GM11168 (cell line): ENCODE data around the gene TRAPPC2.
"Not testable (repeated sequence)": the region's sequence is repeated elsewhere in the genome, so short reads cannot be mapped to it uniquely, and the experiment has no call there.

Experiments used
- in situ Hi-C: fragments of 300-500 bp; cut with MboI; formaldehyde crosslinking; loops from one replicate; pipeline ENCODE4 v1.12.0; 2022; ENCODE audit warnings: low sequenced_read_pairs; ENCODE audit not compliant: unreplicated experiment

The TRAPPC2 gene

DNA sequence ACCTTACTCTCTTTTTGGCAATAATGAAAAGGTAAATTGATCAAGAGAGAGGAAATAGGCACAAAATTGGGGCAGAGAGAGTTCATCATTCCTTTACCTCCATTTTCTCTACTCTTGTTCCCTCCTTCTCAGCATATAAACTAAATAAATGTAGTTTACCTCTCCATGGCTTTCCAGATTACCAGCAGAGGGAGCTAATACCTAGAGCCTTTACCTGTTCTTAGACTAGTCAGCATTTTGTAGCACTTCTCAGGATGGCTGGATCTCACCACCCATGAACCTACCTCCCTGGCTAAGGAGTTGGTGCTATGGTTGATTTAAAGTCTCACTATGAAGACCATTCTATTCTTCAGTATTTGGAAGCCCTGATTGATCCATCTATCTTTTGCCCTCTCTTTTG is 15.8 kb upstream of the TRAPPC2 start:
- in situ Hi-C loops = no loop called here

DNA sequence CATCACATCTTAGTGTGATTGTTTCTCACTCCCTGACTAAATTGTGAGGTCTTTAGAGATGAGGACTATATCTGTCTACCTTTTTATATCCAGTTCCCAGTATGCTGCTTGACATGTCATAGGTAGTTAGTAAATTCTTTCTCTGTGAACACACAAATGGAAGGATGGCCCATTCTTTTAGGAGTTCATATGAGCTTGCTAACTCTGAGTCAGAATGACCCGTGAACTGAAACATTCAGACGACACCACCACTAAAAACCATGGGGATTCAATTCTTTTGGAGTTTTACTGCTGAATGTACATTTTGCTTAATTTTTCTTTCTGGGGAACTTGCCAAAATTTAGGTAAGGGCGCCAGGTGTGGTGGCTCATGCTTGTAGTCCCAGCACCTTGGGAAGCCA is 14.1 kb upstream of the TRAPPC2 start:
- in situ Hi-C loops = loop anchor here (5.0 kb wide), 1 partner anchor 91 kb away; no protein-coding TSS in a partner anchor

DNA sequence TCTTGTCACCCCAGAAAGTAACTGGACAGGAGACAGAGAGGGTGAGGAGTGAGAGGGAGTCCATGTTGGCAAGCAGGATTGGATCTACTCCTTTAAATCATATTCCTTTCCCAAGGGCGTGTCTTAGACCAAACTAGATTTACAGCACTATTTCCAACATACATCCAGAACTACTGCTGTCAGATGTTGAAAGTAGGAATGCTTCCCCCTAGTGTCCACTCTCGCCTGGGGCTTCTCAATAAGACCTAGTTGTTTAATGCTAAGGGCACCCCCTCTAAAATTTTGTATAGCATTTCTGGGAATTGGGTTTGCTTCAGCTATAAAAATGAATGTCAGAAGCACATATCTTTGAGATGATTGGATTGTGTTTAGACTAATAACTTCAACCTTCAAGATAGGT is 13.4 kb upstream of the TRAPPC2 start:
- in situ Hi-C loops = loop anchor here (5.0 kb wide), 1 partner anchor 91 kb away; no protein-coding TSS in a partner anchor

DNA sequence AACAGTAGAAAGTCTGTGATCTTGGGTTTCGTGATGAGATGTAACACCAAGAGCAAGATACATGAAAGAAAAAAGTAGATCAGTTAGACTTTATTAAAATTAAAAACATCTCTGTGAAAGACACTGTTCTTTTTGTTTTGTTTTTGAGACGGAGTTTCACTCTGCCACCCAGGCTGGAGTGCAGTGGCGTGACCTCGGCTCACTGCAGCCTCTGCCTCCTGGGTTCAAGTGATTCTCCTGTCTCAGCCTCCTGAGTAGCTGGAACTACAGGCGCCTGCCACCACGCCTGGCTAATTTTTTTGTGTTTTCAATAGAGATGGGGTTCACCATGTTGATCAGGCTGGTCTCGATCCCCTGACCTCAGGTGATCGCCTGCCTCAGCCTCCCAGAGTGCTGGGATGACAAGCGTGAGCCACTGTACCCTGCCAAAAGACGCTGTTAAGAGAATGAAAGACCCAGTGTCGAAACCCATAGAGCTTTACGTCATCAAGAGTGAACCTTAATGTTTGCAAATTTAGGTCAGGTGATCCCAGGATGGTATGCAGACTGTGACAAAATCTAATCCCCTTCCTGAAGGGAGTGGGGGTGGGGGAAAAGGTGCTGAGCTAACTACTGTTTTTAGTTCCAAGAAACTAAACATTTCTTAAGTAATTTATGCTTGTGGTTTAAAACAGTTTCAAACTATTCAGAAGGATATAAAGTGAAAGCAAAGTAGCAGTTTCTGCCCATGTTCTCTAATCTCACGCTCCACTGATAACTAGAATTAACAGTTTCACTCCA is 8.2 kb upstream of the TRAPPC2 start:
- in situ Hi-C loops = no loop called here

DNA sequence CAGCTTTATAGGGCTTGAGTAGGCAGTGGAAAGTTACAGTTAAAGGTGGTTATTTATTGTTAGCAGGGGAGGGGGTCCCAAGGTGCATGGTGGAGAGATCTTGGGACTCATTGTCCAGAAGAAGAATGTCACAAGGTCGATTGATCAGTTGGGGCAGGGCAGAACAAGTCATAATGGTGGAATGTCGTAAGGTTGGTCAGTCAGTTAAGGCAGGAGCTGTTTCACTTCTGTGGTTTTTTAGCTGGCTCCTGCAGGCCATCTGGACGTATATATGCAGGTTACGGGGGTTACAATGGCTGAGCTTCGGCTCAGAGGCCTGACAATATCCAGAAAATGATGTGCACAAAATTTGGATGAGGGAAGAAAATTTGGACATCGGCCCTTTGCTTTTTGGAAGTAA is 7.3 kb upstream of the TRAPPC2 start:
- in situ Hi-C loops = no loop called here

DNA sequence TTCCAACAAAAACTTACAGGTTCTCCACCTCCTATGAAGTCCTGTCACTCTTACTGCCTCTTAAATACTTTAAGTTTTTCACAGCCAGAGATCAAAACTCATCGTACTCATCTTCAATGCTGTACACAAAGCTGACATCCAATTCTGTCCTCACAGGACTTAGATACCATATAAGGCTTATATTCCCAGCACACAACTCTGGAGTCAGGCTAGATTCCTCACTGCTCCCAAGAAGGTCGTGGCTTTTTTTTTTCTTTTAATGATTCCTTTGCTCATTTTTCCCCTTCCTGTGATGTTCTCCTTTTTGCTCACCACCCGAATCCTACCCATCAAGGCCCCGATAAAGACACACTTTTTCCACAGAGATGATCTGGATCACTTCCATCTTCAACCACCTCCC is 914 bp downstream of the TRAPPC2 start:
- in situ Hi-C loops = no loop called here

DNA sequence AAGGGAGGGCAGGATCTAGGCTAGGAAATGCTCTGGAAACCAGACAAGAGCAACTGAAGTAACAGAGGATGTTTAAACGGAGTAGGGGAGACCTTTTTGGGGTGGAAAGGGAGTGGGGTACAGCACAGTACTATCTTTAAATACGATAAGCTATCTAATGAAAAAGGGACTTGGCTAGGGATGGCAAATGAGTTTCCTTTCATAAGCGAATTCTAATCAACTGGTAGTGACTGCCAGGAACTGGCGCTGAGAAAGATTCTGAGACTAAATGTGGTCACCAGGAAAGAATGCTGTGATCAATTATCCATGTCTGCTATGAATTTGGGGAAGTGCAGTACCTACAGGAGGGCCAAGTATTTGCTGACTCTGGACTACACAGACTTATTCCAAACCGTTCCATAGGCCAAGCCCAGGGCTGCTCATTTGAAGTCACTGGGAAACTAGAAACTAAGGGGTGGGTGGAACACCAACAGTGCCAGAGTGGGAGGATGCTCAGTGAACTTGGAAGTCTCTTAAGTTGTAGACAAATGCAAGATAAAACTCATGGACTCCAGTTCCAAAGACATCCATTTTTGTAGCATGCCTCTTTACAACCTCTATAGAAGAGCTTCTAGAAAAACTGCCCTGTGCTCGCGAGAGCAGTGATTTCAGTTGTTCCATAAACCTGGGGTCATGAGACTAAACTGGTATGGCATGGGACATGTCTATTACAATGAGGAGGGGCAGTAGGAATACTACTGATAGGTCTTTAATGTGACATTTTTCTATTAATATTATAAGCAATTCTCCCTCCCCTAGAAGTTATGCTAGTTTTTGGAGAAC is 2.0 kb downstream of the TRAPPC2 start:
- in situ Hi-C loops = no loop called here

DNA sequence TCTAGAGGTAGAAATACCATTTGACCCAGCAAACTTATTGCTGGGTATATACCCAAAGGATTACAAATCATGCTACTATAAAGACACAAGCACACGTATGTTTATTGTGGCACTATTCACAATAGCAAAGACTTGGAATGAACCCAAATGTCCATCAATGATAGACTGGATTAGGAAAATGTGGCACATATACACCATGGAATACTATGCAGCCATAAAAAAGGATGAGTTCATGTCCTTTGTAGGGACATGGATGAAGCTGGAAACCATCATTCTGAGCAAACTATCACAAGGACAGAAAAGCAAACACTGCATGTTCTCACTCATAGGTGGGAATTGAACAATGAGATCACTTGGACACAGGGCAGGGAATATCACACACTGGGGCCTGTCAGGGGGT is 3.9 kb downstream of the TRAPPC2 start:
- in situ Hi-C loops = not testable (repeated sequence)

DNA sequence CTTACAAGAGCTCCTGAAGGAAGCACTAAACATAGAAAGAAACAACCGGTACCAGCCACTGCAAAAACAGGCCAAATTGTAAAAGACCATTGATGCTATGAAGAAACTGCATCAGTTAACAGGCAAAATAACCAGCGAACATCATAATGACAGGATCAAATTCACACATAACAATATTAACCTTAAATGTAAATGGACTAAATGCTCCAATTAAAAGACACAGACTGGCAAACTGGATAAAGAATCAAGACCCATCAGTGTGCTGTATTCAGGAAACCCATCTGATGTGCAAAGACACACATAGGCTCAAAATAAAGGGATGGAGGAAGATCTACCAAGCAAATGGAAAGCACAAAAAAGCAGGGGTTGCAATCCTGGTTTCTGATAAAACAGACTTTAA is 7.8 kb downstream of the TRAPPC2 start:
- in situ Hi-C loops = not testable (repeated sequence)

DNA sequence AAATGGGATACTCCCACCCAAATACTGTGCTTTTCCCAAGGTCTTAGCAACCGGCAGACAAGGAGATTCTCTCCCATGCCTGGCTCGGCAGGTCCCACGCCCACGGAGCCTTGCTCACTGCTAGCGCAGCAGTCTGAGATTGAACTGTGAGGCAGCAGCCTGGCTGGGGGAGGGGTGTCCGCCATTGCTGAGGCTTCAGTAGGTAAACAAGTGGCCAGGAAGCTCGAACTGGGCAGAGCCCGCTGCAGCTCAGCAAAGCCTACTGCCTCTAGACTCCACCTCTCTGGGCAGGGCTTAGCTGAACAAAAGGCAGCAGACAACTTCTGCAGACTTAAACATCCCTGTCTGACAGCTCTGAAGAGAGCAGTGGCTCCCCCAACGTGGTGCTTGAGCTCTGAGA is 9.5 kb downstream of the TRAPPC2 start:
- in situ Hi-C loops = not testable (repeated sequence)

DNA sequence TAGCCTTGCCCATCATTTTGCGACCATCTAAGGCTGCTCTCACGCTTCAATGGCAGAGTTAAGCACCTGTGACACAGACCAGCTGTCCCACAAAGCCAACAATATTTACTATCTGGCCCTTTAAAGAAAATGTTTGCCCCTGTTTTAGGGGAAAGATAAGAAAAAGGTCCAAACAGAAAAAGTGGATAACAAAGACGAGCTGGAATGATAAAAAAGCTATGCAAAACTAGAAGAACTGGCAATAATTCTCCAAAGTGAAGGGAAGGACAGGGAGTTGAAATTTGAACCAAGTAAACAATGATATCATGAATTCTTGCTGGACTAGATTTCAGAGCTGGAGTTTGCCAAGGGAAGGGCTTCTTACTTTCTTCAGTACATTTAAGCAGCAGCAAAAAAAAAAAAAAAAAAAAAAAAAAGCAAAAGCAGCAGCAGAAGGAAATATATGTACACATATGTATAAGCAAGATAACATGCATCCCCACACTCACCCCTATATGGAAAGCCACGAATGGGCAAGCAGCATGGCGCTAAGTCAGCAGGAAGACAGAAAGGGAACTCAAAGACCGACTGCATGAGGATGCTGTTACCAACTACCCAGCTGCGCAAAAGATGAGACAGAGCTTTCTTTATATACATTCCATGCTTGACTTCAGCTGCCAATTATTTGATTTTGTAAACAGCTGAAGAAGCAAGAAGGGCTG is 12.5 kb downstream of the TRAPPC2 start:
- in situ Hi-C loops = no loop called here

DNA sequence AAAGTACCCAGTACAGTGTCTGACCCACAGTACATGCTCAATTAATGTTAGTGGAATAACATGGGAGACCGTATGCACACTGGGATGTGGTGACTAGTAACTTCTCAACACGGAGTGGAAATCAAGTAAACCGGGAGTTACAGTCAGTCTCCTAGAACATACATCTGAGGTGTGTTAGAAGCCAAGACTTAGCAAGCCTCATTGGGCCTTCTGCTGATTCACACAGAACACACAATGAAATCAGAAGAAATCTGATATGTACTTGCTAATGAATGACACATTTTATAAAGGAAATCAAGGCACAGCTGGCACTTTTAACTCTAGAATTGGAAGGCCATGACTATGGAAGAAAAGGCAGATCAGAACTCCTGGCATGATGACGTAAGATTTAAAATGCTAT is 13.0 kb downstream of the TRAPPC2 start:
- in situ Hi-C loops = no loop called here

DNA sequence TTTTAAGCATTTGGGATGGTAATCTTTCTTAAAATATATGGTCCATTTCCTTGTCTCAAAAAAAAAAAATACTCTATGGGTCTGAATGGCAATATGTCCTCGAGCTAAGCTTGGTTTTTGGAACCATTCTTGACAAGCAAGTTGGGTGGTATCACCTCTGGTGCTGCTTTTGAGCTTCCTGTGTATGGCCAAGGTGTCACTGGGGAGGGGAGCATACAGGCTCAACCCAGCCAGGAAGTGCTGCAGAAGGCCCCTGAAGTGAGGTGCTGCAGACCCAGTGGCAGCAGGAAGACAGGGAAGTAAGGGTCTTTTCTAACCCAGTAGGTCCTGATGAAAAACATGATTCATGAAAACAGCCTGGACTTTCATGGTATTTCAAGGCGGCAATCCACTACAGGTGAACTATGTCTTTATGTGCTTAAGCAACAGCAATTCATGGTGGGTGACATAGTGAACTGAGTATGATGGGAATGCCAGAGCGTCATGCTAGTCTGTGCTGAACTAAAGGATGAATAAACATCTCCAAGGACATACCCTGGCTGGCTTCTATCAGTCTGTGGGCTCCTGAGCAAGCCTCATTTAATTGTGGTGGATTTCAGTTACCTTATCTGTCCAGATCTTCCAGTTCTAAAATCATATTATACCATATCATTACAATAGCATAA is 15.1 kb downstream of the TRAPPC2 start:
- in situ Hi-C loops = no loop called here

DNA sequence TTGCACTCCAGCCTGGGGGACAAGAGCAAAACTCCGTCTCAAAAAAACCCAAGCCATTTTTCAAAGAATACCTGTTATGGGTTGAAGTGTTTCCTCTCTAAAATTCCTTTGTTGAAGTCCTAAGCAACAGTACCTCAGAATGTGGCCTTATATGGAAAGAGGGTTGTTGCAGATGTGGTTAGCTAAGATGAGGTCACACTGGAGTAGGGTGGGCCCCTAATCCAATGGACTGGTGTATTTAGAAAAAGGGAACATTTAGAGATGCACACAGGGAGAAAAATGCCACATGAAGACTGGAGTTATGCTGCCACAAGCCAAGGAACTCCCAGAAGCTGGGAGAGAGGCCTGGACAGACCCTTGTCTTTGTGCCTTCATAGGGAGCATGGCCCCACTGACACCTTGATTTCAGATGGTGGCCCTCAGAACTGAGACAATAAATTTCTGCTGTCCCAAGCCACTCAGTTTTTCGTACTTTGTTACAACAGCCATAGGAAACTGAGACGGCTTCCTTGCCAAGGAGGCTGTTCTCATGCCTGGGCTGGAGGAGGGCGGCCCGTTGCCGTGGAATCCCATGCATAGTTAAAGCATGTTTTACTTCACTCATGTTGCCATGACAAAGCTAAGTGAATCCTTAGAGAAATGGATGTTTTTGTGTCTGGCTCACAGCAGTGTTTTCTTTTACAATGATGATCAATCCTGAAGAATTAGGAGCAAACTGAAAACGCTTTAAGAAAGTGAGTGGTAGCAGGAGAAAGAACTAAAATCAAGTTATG is 16.5 kb downstream of the TRAPPC2 start:
- in situ Hi-C loops = no loop called here

DNA sequence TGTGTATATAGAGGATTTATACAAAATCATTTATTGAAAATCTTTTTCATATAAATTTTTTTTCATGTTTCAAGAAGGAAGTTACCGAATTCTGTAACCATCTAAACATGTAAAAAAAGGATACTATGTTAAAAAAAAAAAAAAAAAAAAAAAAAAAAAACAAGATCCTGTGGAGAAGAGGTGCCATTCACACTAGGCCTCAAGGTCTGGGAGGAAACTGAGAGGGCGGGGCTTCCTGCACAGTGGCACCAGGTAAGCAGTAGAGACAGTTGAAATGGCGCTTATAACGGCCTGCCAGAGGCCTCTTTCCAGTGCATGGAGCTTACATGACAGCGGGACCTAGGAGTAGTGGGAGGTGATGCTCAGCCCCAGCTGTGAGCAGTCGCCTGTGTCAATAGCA is 17.5 kb downstream of the TRAPPC2 start:
- in situ Hi-C loops = no loop called here

DNA sequence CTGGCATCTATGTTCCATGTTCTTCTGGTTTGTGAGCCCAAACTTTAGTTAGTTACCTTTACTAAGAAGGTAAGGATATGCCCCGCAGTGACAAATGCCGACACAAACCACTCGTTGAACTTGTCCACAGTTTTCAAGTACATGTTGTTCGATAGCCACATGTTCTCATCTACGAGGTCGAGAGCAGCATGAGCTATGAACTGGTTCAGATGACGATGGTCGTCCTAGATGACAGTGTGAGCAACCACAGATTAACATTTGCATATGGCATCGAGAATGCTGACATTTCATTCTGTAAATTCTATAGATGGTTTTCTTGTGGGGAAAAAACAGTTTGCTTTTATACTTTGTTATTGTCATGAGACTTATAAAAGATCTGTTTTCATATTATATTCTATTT is 18.0 kb downstream of the TRAPPC2 start:
- in situ Hi-C loops = no loop called here

DNA sequence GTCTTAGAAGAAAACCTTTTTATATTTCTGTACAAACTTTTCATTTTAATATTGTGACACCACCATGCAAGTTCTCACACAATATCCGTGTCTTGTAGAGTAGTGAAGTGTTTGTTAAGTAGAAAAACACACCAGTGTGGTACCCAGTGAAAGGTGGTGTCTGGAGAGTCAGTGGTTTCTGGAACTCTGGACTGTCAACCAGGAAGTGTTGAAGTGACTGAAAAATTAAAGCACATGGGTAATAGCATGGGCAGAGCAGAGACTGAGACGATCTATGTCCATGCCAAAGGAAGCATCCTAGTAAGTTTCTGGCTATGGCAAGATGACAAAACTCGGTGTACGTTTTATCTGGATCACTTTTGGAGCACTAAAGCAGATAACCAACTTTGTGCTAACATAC is 23.3 kb downstream of the TRAPPC2 start:
- in situ Hi-C loops = no loop called here

DNA sequence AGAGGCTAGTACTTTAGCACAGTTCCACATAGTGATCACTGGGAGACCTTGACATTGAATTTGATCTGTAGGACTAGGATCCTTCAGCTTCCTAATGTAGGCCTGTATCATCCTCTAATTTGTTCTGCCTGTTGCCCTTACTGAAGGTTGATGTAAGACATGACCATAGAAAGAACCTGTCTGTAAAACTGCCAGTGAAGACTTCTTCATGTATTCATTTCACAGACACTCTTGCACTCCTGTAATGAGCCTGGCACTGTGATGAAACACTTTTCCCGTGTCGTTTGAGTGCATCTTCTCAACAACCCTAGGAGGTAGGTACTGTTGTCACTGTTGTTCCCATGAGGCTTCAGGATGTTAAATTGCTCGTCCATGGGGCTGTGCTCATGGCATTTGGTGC is 30.8 kb downstream of the TRAPPC2 start:
- in situ Hi-C loops = no loop called here

DNA sequence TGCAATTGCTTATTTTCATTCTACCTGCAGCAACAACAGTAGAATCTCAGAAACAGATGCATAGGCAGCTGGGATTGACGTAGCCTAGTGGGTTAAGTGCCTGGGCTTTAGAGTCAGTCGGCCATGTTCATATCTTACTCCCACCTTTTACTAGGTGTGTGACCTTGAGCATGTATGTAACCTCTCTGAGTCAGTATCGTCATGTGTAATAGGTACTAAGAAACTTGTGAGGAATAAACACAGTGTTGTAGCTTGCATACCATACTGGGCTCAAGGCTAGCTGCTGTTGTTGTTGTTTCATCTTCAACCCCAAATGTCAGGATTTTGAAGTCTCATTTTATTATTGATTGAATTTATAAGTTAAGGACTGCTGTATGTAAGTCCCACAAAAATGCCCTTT is 31.3 kb downstream of the TRAPPC2 start:
- in situ Hi-C loops = no loop called here
